PC-9 (cell line): ENCODE results near the gene BRI3.

Source experiments
- CTCF ChIP-seq: fragments of 200-600 bp; sonication (generic); conservative IDR thresholded peaks from 2 replicates; pipeline ENCODE4 v1.6.1; 2017; ENCODE audit warnings: mixed run types, antibody characterized with exemption, mild to moderate bottlenecking, moderate library complexity
- EZH2 ChIP-seq: fragments of 200-600 bp; sonication (generic); IDR thresholded peaks from 2 replicates; pipeline ENCODE4 v1.8.0; 2017; ENCODE audit warnings: antibody characterized with exemption, low read depth

GRCh38 chr7:98254951-98255610 lies 26.4 kb upstream of the BRI3 start:
- no peak for TF ChIP-seq CTCF
- TF ChIP-seq EZH2: no peak
